Stimulated activated naive B cell treated with anti-CD40 and anti-IgM and Interleukin-4, amounts not matched to agents 10 μg/mL and 1 μg/mL and 100 μg/mL, for 72 hours (primary cell): ENCODE data around the gene CDIPT.
A peak's percentile ranks its signal among the peaks of the same experiment; 100 is the strongest.
"Not testable (repeated sequence)": the region's sequence is repeated elsewhere in the genome, so short reads cannot be mapped to it uniquely, and the experiment has no call there.

Experiments
- ATAC-seq, 2 donors: fragments of 150-1000 bp; cut with Tn5 transposase; replicated peaks; 2 replicates each; pipeline ENCODE4 v1.10.0; 2021; ENCODE audit warnings: moderate library complexity in 1 of 2
- DNase-seq: peaks from one replicate; pipeline ENCODE4 v3.0.0; 2021
- H3K27ac Mint-ChIP-seq: one replicate; pipeline ENCODE4 v1.8.0; 2022; ENCODE audit warnings: mild to moderate bottlenecking, mixed read lengths
- H3K27me3 Mint-ChIP-seq, 2 donors: one replicate each; pipeline ENCODE4 v1.8.0; 2022; ENCODE audit warnings: mixed read lengths in 2 of 2
- H3K36me3 Mint-ChIP-seq, 2 donors: one replicate each; pipeline ENCODE4 v1.8.0; 2022; ENCODE audit warnings: mixed read lengths in 2 of 2, mild to moderate bottlenecking in 1 of 2
- H3K4me1 Mint-ChIP-seq, 2 donors: one replicate each; pipeline ENCODE4 v1.8.0; 2022; ENCODE audit warnings: mixed read lengths in 2 of 2, mild to moderate bottlenecking in 1 of 2
- H3K4me3 Mint-ChIP-seq, 2 donors: one replicate each; pipeline ENCODE4 v1.8.0; 2022; ENCODE audit warnings: mild to moderate bottlenecking in 2 of 2, mixed read lengths in 2 of 2, moderate library complexity in 1 of 2
- H3K9me3 Mint-ChIP-seq, 2 donors: one replicate each; pipeline ENCODE4 v1.8.0; 2022; ENCODE audit warnings: mixed read lengths in 2 of 2, mild to moderate bottlenecking in 1 of 2

Gene CDIPT

GRCh38 chr16:29883987-29884386 is 21.0 kb upstream of the CDIPT start:
- peaks cover 23 to 33% of the 10 kb centered on the region in 2 donors for H3K27me3 Mint-ChIP-seq
- H3K4me3 Mint-ChIP-seq, result no peak overlapping the region
- DNase-seq (no peak), ATAC-seq (no peak)
- H3K27ac Mint-ChIP-seq, result no peak overlapping the region
- no peaks in the 10 kb centered on the region for H3K9me3 Mint-ChIP-seq
- no peaks in the 10 kb centered on the region for H3K4me1 Mint-ChIP-seq
- H3K36me3 Mint-ChIP-seq, result no peaks in the 10 kb centered on the region

- ATAC-seq (no peak), DNase-seq (no peak)
- peaks cover 0 to 4% of the 10 kb centered on the region in 2 donors for H3K36me3 Mint-ChIP-seq
- H3K4me3 Mint-ChIP-seq, result no peak overlapping the region
- peaks cover 47 to 57% of the 10 kb centered on the region in 2 donors for H3K27me3 Mint-ChIP-seq
- no peak overlapping the region for H3K27ac Mint-ChIP-seq
- H3K9me3 Mint-ChIP-seq, result peaks cover 5% of the 10 kb centered on the region in 2 donors
- H3K4me1 Mint-ChIP-seq, result peaks cover 12 to 18% of the 10 kb centered on the region in 2 donors
Measured at GRCh38 chr16:29881050-29881449, 18.0 kb upstream of the CDIPT start.

GRCh38 chr16:29878172-29878571 is 15.1 kb upstream of the CDIPT start:
- H3K9me3 Mint-ChIP-seq, result peaks cover 5% of the 10 kb centered on the region in 2 donors
- no peak overlapping the region for H3K4me3 Mint-ChIP-seq
- peaks cover 0 to 4% of the 10 kb centered on the region in 2 donors for H3K36me3 Mint-ChIP-seq
- peaks cover 47 to 51% of the 10 kb centered on the region in 2 donors for H3K27me3 Mint-ChIP-seq
- DNase-seq (no peak), ATAC-seq (no peak)
- no peak overlapping the region for H3K27ac Mint-ChIP-seq
- peaks cover 12 to 18% of the 10 kb centered on the region in 2 donors for H3K4me1 Mint-ChIP-seq

GRCh38 chr16:29877266-29877961 is 14.4 kb upstream of the CDIPT start:
- peaks cover 0 to 4% of the 10 kb centered on the region in 2 donors for H3K36me3 Mint-ChIP-seq
- peak overlapping the region; percentile 51 to 61 for H3K4me3 Mint-ChIP-seq
- DNase-seq (peak; percentile 34), ATAC-seq (peak; percentile 82 to 84)
- peaks cover 5% of the 10 kb centered on the region in 2 donors for H3K9me3 Mint-ChIP-seq
- H3K27me3 Mint-ChIP-seq, result peaks cover 42 to 46% of the 10 kb centered on the region in 2 donors
- H3K27ac Mint-ChIP-seq, result no peak overlapping the region
- H3K4me1 Mint-ChIP-seq, result peaks cover 12 to 18% of the 10 kb centered on the region in 2 donors

GRCh38 chr16:29876594-29877249 is 13.7 kb upstream of the CDIPT start:
- peak; percentile 39 to 41 for ATAC-seq
- H3K9me3 Mint-ChIP-seq, result peaks cover 5% of the 10 kb centered on the region in 2 donors
- H3K27ac Mint-ChIP-seq, result no peak overlapping the region
- peaks cover 12 to 18% of the 10 kb centered on the region in 2 donors for H3K4me1 Mint-ChIP-seq
- peaks cover 42 to 46% of the 10 kb centered on the region in 2 donors for H3K27me3 Mint-ChIP-seq
- peaks cover 0 to 4% of the 10 kb centered on the region in 2 donors for H3K36me3 Mint-ChIP-seq
- H3K4me3 Mint-ChIP-seq, result peak overlapping the region; percentile 68 to 72
- DNase-seq, result no peak

GRCh38 chr16:29876217-29876593 is 13.2 kb upstream of the CDIPT start:
- H3K4me3 Mint-ChIP-seq, result peak overlapping the region; percentile 68 to 72
- H3K4me1 Mint-ChIP-seq, result peaks cover 12 to 18% of the 10 kb centered on the region in 2 donors
- H3K27me3 Mint-ChIP-seq, result peaks cover 41 to 45% of the 10 kb centered on the region in 2 donors
- DNase-seq (no peak), ATAC-seq (no peak)
- H3K36me3 Mint-ChIP-seq, result peaks cover 0 to 4% of the 10 kb centered on the region in 2 donors
- H3K27ac Mint-ChIP-seq, result no peak overlapping the region
- H3K9me3 Mint-ChIP-seq, result peaks cover 5% of the 10 kb centered on the region in 2 donors

- no peak for DNase-seq
- Mint-ChIP-seq H3K4me1 (peaks cover 12 to 18% of the 10 kb centered on the region in 2 donors), H3K36me3 (peaks cover 0 to 4% of the 10 kb centered on the region in 2 donors), H3K27ac (no peak overlapping the region), H3K9me3 (peaks cover 5% of the 10 kb centered on the region in 2 donors), H3K4me3 (no peak overlapping the region), H3K27me3 (peaks cover 37 to 40% of the 10 kb centered on the region in 2 donors)
- ATAC-seq, result no peak
Measured at GRCh38 chr16:29875206-29875605, 12.2 kb upstream of the CDIPT start.

- Mint-ChIP-seq H3K4me1 (peaks cover 12 to 18% of the 10 kb centered on the region in 2 donors), H3K27me3 (peaks cover 27 to 29% of the 10 kb centered on the region in 2 donors), H3K27ac (no peak overlapping the region), H3K36me3 (peaks cover 0 to 4% of the 10 kb centered on the region in 2 donors), H3K9me3 (peaks cover 5% of the 10 kb centered on the region in 2 donors), H3K4me3 (no peak overlapping the region)
- ATAC-seq, result no peak
- no peak for DNase-seq
Measured at GRCh38 chr16:29873319-29873718, 10.3 kb upstream of the CDIPT start.

- Mint-ChIP-seq H3K4me3 (no peak overlapping the region), H3K27ac (no peak overlapping the region), H3K27me3 (peaks cover 15 to 19% of the 10 kb centered on the region in 2 donors), H3K36me3 (no peaks in the 10 kb centered on the region), H3K4me1 (peaks cover 5 to 9% of the 10 kb centered on the region in 2 donors), H3K9me3 (no peaks in the 10 kb centered on the region)
- ATAC-seq, result no peak
- no peak for DNase-seq
Measured at GRCh38 chr16:29871822-29872546, 9.0 kb upstream of the CDIPT start.

GRCh38 chr16:29869067-29869466 is 6.0 kb upstream of the CDIPT start:
- H3K9me3 Mint-ChIP-seq, ATAC-seq, H3K4me3 Mint-ChIP-seq, H3K27ac Mint-ChIP-seq, H3K4me1 Mint-ChIP-seq, H3K27me3 Mint-ChIP-seq, H3K36me3 Mint-ChIP-seq, DNase-seq: not testable (repeated sequence)

GRCh38 chr16:29868396-29869009 is 5.5 kb upstream of the CDIPT start:
- peaks cover 2 to 4% of the 10 kb centered on the region in 2 donors for H3K4me1 Mint-ChIP-seq
- H3K36me3 Mint-ChIP-seq, result no peaks in the 10 kb centered on the region
- H3K27ac Mint-ChIP-seq, result no peak overlapping the region
- ATAC-seq (no peak), DNase-seq (no peak)
- no peak overlapping the region for H3K4me3 Mint-ChIP-seq
- no peaks in the 10 kb centered on the region for H3K9me3 Mint-ChIP-seq
- peaks cover 0 to 5% of the 10 kb centered on the region in 2 donors for H3K27me3 Mint-ChIP-seq

- Mint-ChIP-seq H3K27ac (peak overlapping the region; percentile 67), H3K36me3 (peaks cover 13 to 15% of the 10 kb centered on the region in 2 donors), H3K9me3 (no peaks in the 10 kb centered on the region), H3K4me3 (no peak overlapping the region), H3K4me1 (peaks cover 14 to 33% of the 10 kb centered on the region in 2 donors), H3K27me3 (peaks cover 0 to 5% of the 10 kb centered on the region in 2 donors)
- ATAC-seq, result no peak
- DNase-seq, result no peak
Measured at GRCh38 chr16:29864205-29864604, 1.2 kb upstream of the CDIPT start.

GRCh38 chr16:29863669-29863984 is 601 bp upstream of the CDIPT start:
- Mint-ChIP-seq H3K36me3 (peaks cover 18 to 21% of the 10 kb centered on the region in 2 donors), H3K4me3 (peak overlapping the region; percentile 96 to 97), H3K9me3 (no peaks in the 10 kb centered on the region), H3K27me3 (peaks cover 0 to 5% of the 10 kb centered on the region in 2 donors), H3K27ac (peak overlapping the region; percentile 99), H3K4me1 (peaks cover 14 to 33% of the 10 kb centered on the region in 2 donors)
- no peak for DNase-seq
- no peak for ATAC-seq

GRCh38 chr16:29862383-29862883 is 593 bp downstream of the CDIPT start:
- ATAC-seq (no peak), DNase-seq (no peak)
- Mint-ChIP-seq H3K4me1 (peaks cover 14 to 33% of the 10 kb centered on the region in 2 donors), H3K9me3 (no peaks in the 10 kb centered on the region), H3K4me3 (peak overlapping the region; percentile 96 to 97), H3K36me3 (peaks cover 24 to 27% of the 10 kb centered on the region in 2 donors), H3K27me3 (peaks cover 0 to under 1% of the 10 kb centered on the region in 2 donors), H3K27ac (peak overlapping the region; percentile 99)
